Suprapubic skin (tissue), 4 donors: ENCODE measurements around the gene TMEM135.

Experiments
- EP300 ChIP-seq: sonication (generic); formaldehyde crosslinking; IDR thresholded peaks from one replicate; pipeline ENCODE4 v1.6.1; 2017; ENCODE audit warnings: antibody characterized with exemption
- POLR2A ChIP-seq, 2 donors: fragments of 450-650 bp; IDR thresholded peaks; one replicate each; pipeline ENCODE4 v1.6.1; 2017; ENCODE audit warnings: antibody characterized with exemption in 2 of 2, mild to moderate bottlenecking in 2 of 2, moderate library complexity in 2 of 2
- POLR2AphosphoS5 ChIP-seq, 3 donors: sonication (generic); formaldehyde crosslinking; IDR thresholded peaks; one replicate each; pipeline ENCODE4 v1.6.1; 2017; ENCODE audit warnings: antibody characterized with exemption in 3 of 3
- TF ChIP-seq, protein P1 (sequence below), 2 donors: fragments of 200-600 bp in 1 of 2; fragments of 450-650 bp in 1 of 2; sonication (generic) in 1 of 2; IDR thresholded peaks; one replicate each; pipeline ENCODE4 v1.5.1; 2016 to 2019; ENCODE audit warnings: antibody characterized with exemption in 2 of 2, mild to moderate bottlenecking in 1 of 2, moderate library complexity in 1 of 2

- TF ChIP-seq, protein P1, sequence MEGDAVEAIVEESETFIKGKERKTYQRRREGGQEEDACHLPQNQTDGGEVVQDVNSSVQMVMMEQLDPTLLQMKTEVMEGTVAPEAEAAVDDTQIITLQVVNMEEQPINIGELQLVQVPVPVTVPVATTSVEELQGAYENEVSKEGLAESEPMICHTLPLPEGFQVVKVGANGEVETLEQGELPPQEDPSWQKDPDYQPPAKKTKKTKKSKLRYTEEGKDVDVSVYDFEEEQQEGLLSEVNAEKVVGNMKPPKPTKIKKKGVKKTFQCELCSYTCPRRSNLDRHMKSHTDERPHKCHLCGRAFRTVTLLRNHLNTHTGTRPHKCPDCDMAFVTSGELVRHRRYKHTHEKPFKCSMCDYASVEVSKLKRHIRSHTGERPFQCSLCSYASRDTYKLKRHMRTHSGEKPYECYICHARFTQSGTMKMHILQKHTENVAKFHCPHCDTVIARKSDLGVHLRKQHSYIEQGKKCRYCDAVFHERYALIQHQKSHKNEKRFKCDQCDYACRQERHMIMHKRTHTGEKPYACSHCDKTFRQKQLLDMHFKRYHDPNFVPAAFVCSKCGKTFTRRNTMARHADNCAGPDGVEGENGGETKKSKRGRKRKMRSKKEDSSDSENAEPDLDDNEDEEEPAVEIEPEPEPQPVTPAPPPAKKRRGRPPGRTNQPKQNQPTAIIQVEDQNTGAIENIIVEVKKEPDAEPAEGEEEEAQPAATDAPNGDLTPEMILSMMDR (IDR thresholded peaks at IDR 0.05), result no peak
- TF ChIP-seq POLR2A (IDR thresholded peaks at IDR 0.05), result no peak
- no peak for TF ChIP-seq POLR2AphosphoS5 (IDR thresholded peaks at IDR 0.05)
- TF ChIP-seq EP300, result no peak
Observed at GRCh38 chr11:87141980-87142514, 104.3 kb downstream of the TMEM135 start.
